Endothelial cell of umbilical vein (primary cell): ENCODE results near the gene PFDN4. TPM values are rescaled to one million over a fixed set of nuclear protein-coding genes. Genes with fewer than 3 reads are reported as not detected.

ENCODE experiments used
- BruUV-seq: library from RNA; stranded (reverse); fragments of 400-500 nt; replicated peaks from 2 replicates; lab custom pipeline; 2021; lab: Mats Ljungman, UMichigan
- CTCF ChIA-PET: fragments of 300-600, 350-600 bp; sonication (Branson Sonifier 250); formaldehyde crosslinking; loops from one replicate; lab custom pipeline; 2021; ENCODE audit warnings: antibody characterized with exemption, inconsistent platforms; lab: Charles Lee
- POLR2A ChIA-PET: fragments of 300-600, 350-600 bp; sonication (Branson Sonifier 250); formaldehyde crosslinking; loops from one replicate; lab custom pipeline; 2021; ENCODE audit warnings: antibody characterized with exemption, inconsistent platforms; lab: Charles Lee
- DNase-seq: peaks from one replicate; pipeline ENCODE4 v3.0.0-alpha.2; 2011; ENCODE audit warnings: low read depth, low spot score
- FAIRE-seq: peaks from 2 replicates; lab custom pipeline; 2011; peaks lifted over from hg19 to GRCh38; lab: Jason Lieb, UNC
- H2AFZ ChIP-seq: 2 replicates; pipeline ENCODE4 v1.6.0; 2012; ENCODE audit warnings: low read depth, low read length, control low read depth, inconsistent platforms
- H3K27ac ChIP-seq: 2 replicates; pipeline ENCODE4 v1.5.1; 2011; ENCODE audit warnings: low read depth, mild to moderate bottlenecking, control low read depth, low read length, moderate library complexity; ENCODE audit not compliant: insufficient read depth
- H3K27me3 ChIP-seq, 2 experiments: 2 replicates each; pipeline versions ENCODE4 v1.6.0 to v1.6.1; 2011; ENCODE audit warnings: low read length in 2 of 2, mixed read lengths in 1 of 2; ENCODE audit not compliant: control insufficient read depth in 2 of 2, insufficient read depth in 2 of 2
- H3K36me3 ChIP-seq, 2 experiments: 2 replicates in 1 of 2; 3 replicates in 1 of 2; pipeline ENCODE4 v1.5.1; 2011; ENCODE audit warnings: low read length in 2 of 2, mild to moderate bottlenecking in 1 of 2, moderate library complexity in 1 of 2; ENCODE audit not compliant: control insufficient read depth in 2 of 2, insufficient read depth in 2 of 2; ENCODE audit errors: extremely low read depth in 1 of 2
- H3K4me1 ChIP-seq: 3 replicates; pipeline ENCODE4 v1.5.1; 2011; ENCODE audit warnings: mild to moderate bottlenecking, low read length; ENCODE audit not compliant: control insufficient read depth, insufficient read depth; ENCODE audit errors: extremely low read depth
- H3K4me2 ChIP-seq: 2 replicates; pipeline ENCODE4 v1.6.1; 2011; ENCODE audit warnings: low read length, control low read depth, mixed read lengths; ENCODE audit not compliant: insufficient read depth
- H3K4me3 ChIP-seq, 3 experiments: fragments of 200-600 bp in 1 of 3; sonication (generic), shearing (Covaris generic) in 1 of 3; replicated peaks in 1 of 3; 2 replicates each; pipeline ENCODE4 v1.5.1; 2011 to 2016; ENCODE audit warnings: control low read depth in 3 of 3, low read length in 3 of 3, mild to moderate bottlenecking in 2 of 3, inconsistent platforms in 1 of 3, low read depth in 1 of 3, moderate library complexity in 1 of 3; ENCODE audit not compliant: insufficient read depth in 1 of 3
- H3K79me2 ChIP-seq: 2 replicates; pipeline ENCODE4 v1.6.0; 2012; ENCODE audit warnings: low read length, inconsistent platforms; ENCODE audit not compliant: control insufficient read depth, insufficient read depth
- H3K9ac ChIP-seq: replicated peaks from 2 replicates; pipeline ENCODE3; 2011; ENCODE audit warnings: low read length, control low read depth; ENCODE audit not compliant: insufficient read depth; ENCODE audit errors: extremely low read depth
- H3K9me1 ChIP-seq: replicated peaks from 3 replicates; pipeline ENCODE4 v1.6.0; 2011; ENCODE audit warnings: mild to moderate bottlenecking, low read length; ENCODE audit not compliant: control insufficient read depth, insufficient read depth; ENCODE audit errors: extremely low read depth
- H3K9me3 ChIP-seq: replicated peaks from 2 replicates; pipeline ENCODE4 v1.5.1; 2012; ENCODE audit warnings: low read length, inconsistent platforms; ENCODE audit not compliant: control insufficient read depth, insufficient read depth
- H4K20me1 ChIP-seq: replicated peaks from 2 replicates; pipeline ENCODE3; 2011; ENCODE audit warnings: mild to moderate bottlenecking, low read length; ENCODE audit not compliant: control insufficient read depth, insufficient read depth; ENCODE audit errors: extremely low read depth
- CTCF ChIP-seq, 2 donors: IDR thresholded peaks; 1 replicate in 1 of 2; 2 replicates in 1 of 2; pipeline ENCODE4 v1.5.1; 2011; ENCODE audit warnings: low read length in 2 of 2, mild to moderate bottlenecking in 2 of 2, moderate library complexity in 2 of 2, control low read depth in 1 of 2, inconsistent platforms in 1 of 2, low read depth in 1 of 2; ENCODE audit not compliant: insufficient read depth in 1 of 2; ENCODE audit errors: extremely low read depth in 1 of 2
- EZH2 ChIP-seq: IDR thresholded peaks from 2 replicates; pipeline ENCODE4 v1.6.1; 2012; ENCODE audit warnings: borderline replicate concordance, low read depth, mild to moderate bottlenecking, moderate library complexity, low read length, inconsistent platforms; ENCODE audit not compliant: severe bottlenecking
- FOS ChIP-seq: IDR thresholded peaks from 2 replicates; pipeline ENCODE4 v1.6.1; 2011; ENCODE audit warnings: mild to moderate bottlenecking, low read length, moderate library complexity, borderline replicate concordance; ENCODE audit not compliant: insufficient read depth
- GATA2 ChIP-seq: IDR thresholded peaks from 2 replicates; pipeline ENCODE4 v1.7.0; 2011; ENCODE audit warnings: low read depth, mild to moderate bottlenecking, moderate library complexity, mixed read lengths, low read length; ENCODE audit not compliant: insufficient read length, insufficient read depth
- JUN ChIP-seq: IDR thresholded peaks from 2 replicates; pipeline ENCODE4 v1.6.1; 2011; ENCODE audit warnings: borderline replicate concordance, low read depth; ENCODE audit not compliant: insufficient read length, insufficient read depth
- MYC ChIP-seq: IDR thresholded peaks from one replicate; pipeline ENCODE4 v1.6.1; 2011; ENCODE audit warnings: mild to moderate bottlenecking, low read depth, low read length
- POLR2A ChIP-seq: IDR thresholded peaks from 2 replicates; pipeline ENCODE4 v1.6.1; 2012; ENCODE audit warnings: low read depth, mild to moderate bottlenecking, control low read depth, low read length
- POLR2AphosphoS5 ChIP-seq: IDR thresholded peaks from 2 replicates; pipeline ENCODE4 v1.6.1; 2012; ENCODE audit warnings: low read depth, mild to moderate bottlenecking, control low read depth, low read length, moderate library complexity; ENCODE audit not compliant: insufficient read depth
- dilution Hi-C: fragments of 300-500 bp; cut with MboI; formaldehyde crosslinking; loops from one replicate; pipeline ENCODE4 v1.15.0; 2019; ENCODE audit warnings: low sequenced_read_pairs; ENCODE audit not compliant: extremely low pct_ligation_motif_present
- intact Hi-C: fragments of 100-400 bp; cut with micrococcal nuclease; formaldehyde crosslinking; loops from one replicate; pipeline ENCODE4 v1.10.0; 2022
- polyA plus RNA-seq, 4 experiments: library from polyadenylated mRNA; depleted of rRNA in 3 of 4; stranded (reverse) in 3 of 4; unstranded in 1 of 4; fragments of >200 nt; gene quantifications; 2 replicates each; pipeline versions ENCODE4 v1.2.1 to v1.2.3, GENCODE V29; 2011 to 2012; ENCODE audit warnings: missing spikeins in 1 of 4
- total RNA-seq: library from RNA; stranded (reverse); gene quantifications from 2 replicates; pipeline ENCODE4 v1.2.3, GENCODE V29; 2021
- TF ChIP-seq, protein P1 (sequence below): IDR thresholded peaks from 2 replicates; pipeline ENCODE4 v1.6.1; 2011; ENCODE audit not compliant: insufficient read depth, insufficient read length

Gene PFDN4
- total and polyA plus RNA-seq, 2 donors (not counting 3 experiments of a cell fraction or from before 2014, with no cell fraction given), result 17.5 to 44.2 TPM

DNA sequence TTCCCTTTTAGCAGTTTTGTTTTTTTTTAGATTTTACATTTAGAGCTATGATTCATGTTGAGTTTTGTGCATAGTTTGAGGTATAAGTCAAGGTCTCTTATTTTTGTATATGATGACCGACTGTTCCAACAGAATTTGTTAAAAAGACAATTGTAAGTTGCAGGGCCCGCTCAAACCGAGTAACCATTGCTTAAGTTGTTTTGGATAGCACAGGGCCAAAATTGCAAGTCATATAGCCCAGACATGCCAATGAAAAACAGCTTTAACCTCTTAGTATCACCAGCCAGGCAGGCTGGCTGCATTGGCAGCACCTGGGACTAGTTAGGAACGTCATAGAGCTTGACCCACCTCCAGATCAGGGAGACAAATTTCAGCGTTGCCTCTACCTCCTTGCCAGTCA is 47.3 kb downstream of the PFDN4 start:
- Histone ChIP-seq H3K4me1 (no peaks in the 10 kb centered on the region), H3K9ac (no peak overlapping the region), H3K27ac (no peak overlapping the region), H3K27me3 (no peaks in the 10 kb centered on the region), H3K79me2 (no peaks in the 10 kb centered on the region), H2AFZ (no peak overlapping the region), H4K20me1 (no peaks in the 10 kb centered on the region), H3K9me1 (no peaks in the 10 kb centered on the region), H3K4me3 (no peak overlapping the region), H3K4me2 (no peak overlapping the region), H3K9me3 (no peaks in the 10 kb centered on the region), H3K36me3 (no peaks in the 10 kb centered on the region)
- DNase-seq (no peak), FAIRE-seq (no peak)
- intact Hi-C loops, result no loop called here
- BruUV-seq, result no TSS peak
- ChIA-PET CTCF (interaction anchor here (0.6 to 1.1 kb wide), 4 partner anchors 9 to 254 kb away, joined by 3 to 4 read pairs (median 4); no protein-coding TSS in a partner anchor), POLR2A (no interaction called here)
- no peak for TF ChIP-seq FOS
- no peak for TF ChIP-seq CTCF (IDR thresholded peaks at IDR 0.05; ENCODE audit: extremely low read depth in 1 of 2, insufficient read depth in 1 of 2, low read depth in 1 of 2, low read length in 2 of 2)
- no peak for TF ChIP-seq JUN
- TF ChIP-seq POLR2A, result no peak
- no peak for TF ChIP-seq MYC
- no peak for TF ChIP-seq GATA2
- TF ChIP-seq EZH2, result no peak
- TF ChIP-seq, protein P1, sequence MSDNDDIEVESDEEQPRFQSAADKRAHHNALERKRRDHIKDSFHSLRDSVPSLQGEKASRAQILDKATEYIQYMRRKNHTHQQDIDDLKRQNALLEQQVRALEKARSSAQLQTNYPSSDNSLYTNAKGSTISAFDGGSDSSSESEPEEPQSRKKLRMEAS, result no peak
- TF ChIP-seq POLR2AphosphoS5, result no peak
- dilution Hi-C loops, result no loop called here
